MCF 10A (cell line): ENCODE results near the gene SLC6A15. TPM values are rescaled to one million over a fixed set of nuclear protein-coding genes. Genes with fewer than 3 reads are reported as not detected.

ENCODE experiments used
- BruUV-seq: library from RNA; stranded (reverse); fragments of 400-500 nt; replicated peaks from 2 replicates; lab custom pipeline; 2021; lab: Mats Ljungman, UMichigan
- CTCF ChIA-PET: fragments of 300-600 bp; sonication (Branson Sonifier 250); formaldehyde crosslinking; extraction: SDS; loops from one replicate; lab custom pipeline; 2021; ENCODE audit warnings: antibody characterized with exemption, inconsistent platforms; lab: Yijun Ruan, JAX
- POLR2A ChIA-PET: fragments of 300-600, 350-650 bp; sonication (Branson Sonifier 250); formaldehyde crosslinking; extraction: SDS; loops from one replicate; lab custom pipeline; 2020; ENCODE audit warnings: antibody characterized with exemption, inconsistent platforms; lab: Yijun Ruan, JAX
- DNase-seq: peaks from one replicate; pipeline ENCODE4 v3.0.0-alpha.2; 2018; ENCODE audit not compliant: unreplicated experiment
- H3K27ac Mint-ChIP-seq: one replicate; pipeline ENCODE4 v1.8.0; 2022; ENCODE audit warnings: mild to moderate bottlenecking, low read depth, mixed read lengths; ENCODE audit not compliant: unreplicated experiment
- H3K27me3 Mint-ChIP-seq: one replicate; pipeline ENCODE4 v1.8.0; 2022; ENCODE audit warnings: mixed read lengths; ENCODE audit not compliant: insufficient read depth, unreplicated experiment
- H3K36me3 Mint-ChIP-seq: one replicate; pipeline ENCODE4 v1.8.0; 2022; ENCODE audit warnings: mild to moderate bottlenecking, moderate library complexity, mixed read lengths; ENCODE audit not compliant: insufficient read depth, unreplicated experiment
- H3K4me1 Mint-ChIP-seq: one replicate; pipeline ENCODE4 v1.8.0; 2022; ENCODE audit warnings: mixed read lengths; ENCODE audit not compliant: insufficient read depth, unreplicated experiment
- H3K4me3 Mint-ChIP-seq: one replicate; pipeline ENCODE4 v1.8.0; 2022; ENCODE audit warnings: mild to moderate bottlenecking, moderate library complexity, mixed read lengths; ENCODE audit not compliant: unreplicated experiment
- H3K9me3 Mint-ChIP-seq: one replicate; pipeline ENCODE4 v1.8.0; 2022; ENCODE audit warnings: mixed read lengths; ENCODE audit not compliant: unreplicated experiment
- intact Hi-C: fragments of 100-400 bp; cut with micrococcal nuclease; formaldehyde crosslinking; loops from 2 replicates; pipeline ENCODE4 v1.14.1; 2022
- total RNA-seq: library from RNA; stranded (reverse); gene quantifications from 2 replicates; pipeline ENCODE4 v1.2.3, GENCODE V29; 2022
- TF ChIP-seq, protein P1 (sequence below): fragments of 200-600 bp; IDR thresholded peaks from one replicate; pipeline ENCODE4 v1.8.0; 2022; ENCODE audit warnings: antibody characterized with exemption, mild to moderate bottlenecking; ENCODE audit not compliant: unreplicated experiment

The SLC6A15 gene
- total RNA-seq, 1 experiment from 2014 or later: 94.0 TPM

- ChIA-PET POLR2A (interaction anchor here (2.7 kb wide), 1 partner anchor 14 kb away, joined by 9 read pairs; no protein-coding TSS in a partner anchor), CTCF (interaction anchor here (0.6 to 3.3 kb wide), 8 partner anchors 94 to 341 kb away, joined by 3 to 9 read pairs (median 4); no protein-coding TSS in a partner anchor)
- intact Hi-C loops: loop anchor here (2.0 to 10.0 kb wide), 4 partner anchors 220 to 1838 kb away; no protein-coding TSS in a partner anchor
- no peaks in the 10 kb centered on the region for H3K27me3 Mint-ChIP-seq
- BruUV-seq: no TSS peak
- TF ChIP-seq, protein P1, sequence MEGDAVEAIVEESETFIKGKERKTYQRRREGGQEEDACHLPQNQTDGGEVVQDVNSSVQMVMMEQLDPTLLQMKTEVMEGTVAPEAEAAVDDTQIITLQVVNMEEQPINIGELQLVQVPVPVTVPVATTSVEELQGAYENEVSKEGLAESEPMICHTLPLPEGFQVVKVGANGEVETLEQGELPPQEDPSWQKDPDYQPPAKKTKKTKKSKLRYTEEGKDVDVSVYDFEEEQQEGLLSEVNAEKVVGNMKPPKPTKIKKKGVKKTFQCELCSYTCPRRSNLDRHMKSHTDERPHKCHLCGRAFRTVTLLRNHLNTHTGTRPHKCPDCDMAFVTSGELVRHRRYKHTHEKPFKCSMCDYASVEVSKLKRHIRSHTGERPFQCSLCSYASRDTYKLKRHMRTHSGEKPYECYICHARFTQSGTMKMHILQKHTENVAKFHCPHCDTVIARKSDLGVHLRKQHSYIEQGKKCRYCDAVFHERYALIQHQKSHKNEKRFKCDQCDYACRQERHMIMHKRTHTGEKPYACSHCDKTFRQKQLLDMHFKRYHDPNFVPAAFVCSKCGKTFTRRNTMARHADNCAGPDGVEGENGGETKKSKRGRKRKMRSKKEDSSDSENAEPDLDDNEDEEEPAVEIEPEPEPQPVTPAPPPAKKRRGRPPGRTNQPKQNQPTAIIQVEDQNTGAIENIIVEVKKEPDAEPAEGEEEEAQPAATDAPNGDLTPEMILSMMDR: peak; percentile 59
- no peak overlapping the region for H3K4me3 Mint-ChIP-seq
- H3K9me3 Mint-ChIP-seq: no peaks in the 10 kb centered on the region
- no peaks in the 10 kb centered on the region for H3K36me3 Mint-ChIP-seq
- no peaks in the 10 kb centered on the region for H3K4me1 Mint-ChIP-seq
- DNase-seq: peak; percentile 59
- H3K27ac Mint-ChIP-seq: no peak overlapping the region
Observed at GRCh38 chr12:84842406-84843013, 70.1 kb downstream of the SLC6A15 start.

DNA sequence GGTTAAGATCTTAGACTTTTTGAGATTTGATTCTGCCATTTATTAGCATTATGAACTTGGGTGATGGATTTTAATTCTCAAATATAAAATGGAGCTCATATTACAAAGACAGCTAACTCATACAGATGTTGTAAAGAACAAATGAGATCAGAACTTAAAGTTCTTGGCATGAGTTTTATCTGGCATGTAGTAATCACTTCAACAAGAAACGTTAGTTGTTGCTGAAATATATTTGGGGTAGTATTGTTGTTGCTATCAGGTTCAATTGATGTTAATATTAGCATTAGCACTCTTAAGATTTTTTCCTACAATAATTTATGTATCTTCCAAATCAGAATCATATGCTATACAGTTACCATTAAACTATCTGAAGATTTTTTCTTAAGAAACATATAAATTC, 71.0 kb downstream of the SLC6A15 start:
- CTCF ChIA-PET: interaction anchor here (0.6 to 1.4 kb wide), 2 partner anchors 338 to 1016 kb away, joined by 5 read pairs; no protein-coding TSS in a partner anchor
- H3K27me3 Mint-ChIP-seq: no peaks in the 10 kb centered on the region
- no peaks in the 10 kb centered on the region for H3K36me3 Mint-ChIP-seq
- H3K9me3 Mint-ChIP-seq: no peaks in the 10 kb centered on the region
- no TSS peak for BruUV-seq
- H3K27ac Mint-ChIP-seq: no peak overlapping the region
- intact Hi-C loops: loop anchor here (5.0 to 10.0 kb wide), 3 partner anchors 219 to 1837 kb away; no protein-coding TSS in a partner anchor
- no peak overlapping the region for H3K4me3 Mint-ChIP-seq
- DNase-seq: no peak
- TF ChIP-seq, protein P1: no peak
- POLR2A ChIA-PET: interaction anchor here (0.6 kb wide), 1 partner anchor 67 kb away, joined by 4 read pairs; no protein-coding TSS in a partner anchor
- H3K4me1 Mint-ChIP-seq: no peaks in the 10 kb centered on the region

- no peaks in the 10 kb centered on the region for H3K4me1 Mint-ChIP-seq
- no peaks in the 10 kb centered on the region for H3K27me3 Mint-ChIP-seq
- no peak overlapping the region for H3K4me3 Mint-ChIP-seq
- no peak for DNase-seq
- BruUV-seq: no TSS peak
- H3K9me3 Mint-ChIP-seq: no peaks in the 10 kb centered on the region
- ChIA-PET CTCF (no interaction called here), POLR2A (no interaction called here)
- intact Hi-C loops: loop anchor here (1.0 to 10.0 kb wide), 4 partner anchors 218 to 1836 kb away; no protein-coding TSS in a partner anchor
- TF ChIP-seq, protein P1: no peak
- H3K36me3 Mint-ChIP-seq: no peaks in the 10 kb centered on the region
- no peak overlapping the region for H3K27ac Mint-ChIP-seq
Observed at GRCh38 chr12:84840356-84840755, 72.2 kb downstream of the SLC6A15 start.

DNA sequence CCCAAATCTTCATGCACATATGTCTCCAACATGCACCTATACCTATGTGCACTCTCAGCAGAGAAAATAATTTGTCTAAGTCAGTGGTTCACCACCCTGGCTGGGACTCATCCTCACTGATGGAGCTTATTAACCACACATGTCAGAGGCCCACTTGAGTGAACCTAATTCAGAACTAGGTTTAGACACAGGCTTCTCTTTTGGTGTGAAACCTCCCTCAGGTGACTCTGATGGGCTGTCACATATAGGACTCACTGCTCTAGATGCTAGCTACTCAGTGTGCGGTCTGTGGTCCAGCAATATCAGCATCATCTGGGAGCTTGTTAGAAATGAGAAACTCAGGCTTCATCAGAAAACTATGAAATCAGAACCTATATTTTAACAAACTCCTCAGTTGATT, 85.7 kb downstream of the SLC6A15 start:
- intact Hi-C loops: no loop called here
- POLR2A ChIA-PET: no interaction called here
- Mint-ChIP-seq H3K9me3 (no peaks in the 10 kb centered on the region), H3K4me1 (peaks cover 10% of the 10 kb centered on the region), H3K36me3 (no peaks in the 10 kb centered on the region), H3K4me3 (no peak overlapping the region), H3K27ac (peak overlapping the region; percentile 53), H3K27me3 (no peaks in the 10 kb centered on the region)
- CTCF ChIA-PET: interaction anchor here (0.5 kb wide), 1 partner anchor 19 kb away, joined by 4 read pairs; no protein-coding TSS in a partner anchor
- TF ChIP-seq, protein P1: no peak
- no TSS peak for BruUV-seq
- no peak for DNase-seq
